ENCODE measurements around the gene CES4A.
A peak's percentile ranks its signal among the peaks of the same experiment; 100 is the strongest.
"Not testable (repeated sequence)": the region's sequence is repeated elsewhere in the genome, so short reads cannot be mapped to it uniquely, and the experiment has no call there.

CES4A gene

GRCh38 chr16:67040906-67041305, 52.5 kb downstream of the CES4A start:
- ATAC-seq = peak; percentile 28; the same call in 1 of the 3 replicates

GRCh38 chr16:67041520-67041919, 53.1 kb downstream of the CES4A start:
- not testable (repeated sequence) for ATAC-seq

More at GRCh38 chr16:67040906-67041305, 52.5 kb downstream of the CES4A start:
- TF ChIP-seq PATZ1 (CRISPR knock-in tag; IDR thresholded peaks at IDR 0.05; ENCODE audit: borderline replicate concordance) (no peak), CSDC2 (CRISPR knock-in tag; IDR thresholded peaks at IDR 0.05) (no peak), ZC3H10 (CRISPR knock-in tag; IDR thresholded peaks at IDR 0.05) (no peak), ESRRG (CRISPR knock-in tag; IDR thresholded peaks at IDR 0.05) (no peak), BACH2 (CRISPR knock-in tag; IDR thresholded peaks at IDR 0.05; ENCODE audit: borderline replicate concordance) (no peak), ARNTL (CRISPR knock-in tag; IDR thresholded peaks at IDR 0.05; ENCODE audit: borderline replicate concordance, low read depth) (no peak), SNAI2 (CRISPR knock-in tag; IDR thresholded peaks at IDR 0.05) (no peak), TSHZ2 (CRISPR knock-in tag; IDR thresholded peaks at IDR 0.05) (no peak), ZFP30 (CRISPR knock-in tag; IDR thresholded peaks at IDR 0.05) (no peak), ISL1 (CRISPR knock-in tag; IDR thresholded peaks at IDR 0.05) (no peak)

DNA sequence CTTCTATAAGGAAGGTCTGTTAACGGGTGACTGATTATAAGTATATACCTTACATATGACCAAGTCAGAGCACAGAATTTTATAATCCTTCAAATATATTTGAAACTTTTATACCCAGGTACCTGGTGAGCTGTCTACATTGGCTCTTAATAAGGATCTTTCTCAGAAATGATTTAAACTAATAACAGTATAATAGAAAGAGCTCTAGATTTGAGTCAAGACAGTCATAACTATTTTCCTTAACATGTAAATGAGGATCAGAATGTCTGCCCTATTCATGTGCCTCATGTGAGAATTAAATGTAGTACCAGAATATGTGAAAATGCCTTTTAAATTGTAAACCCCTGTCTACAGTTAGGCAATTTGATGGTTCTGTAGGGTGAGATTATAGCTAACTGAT, 55.0 kb downstream of the CES4A start:
- no peak for TF ChIP-seq SNAI2 (CRISPR knock-in tag; IDR thresholded peaks at IDR 0.05)
- no peak for TF ChIP-seq CSDC2 (CRISPR knock-in tag; IDR thresholded peaks at IDR 0.05)
- TF ChIP-seq PPARA (CRISPR knock-in tag; IDR thresholded peaks at IDR 0.05; ENCODE audit: borderline replicate concordance) = no peak
- TF ChIP-seq PATZ1 (CRISPR knock-in tag; IDR thresholded peaks at IDR 0.05; ENCODE audit: borderline replicate concordance) = no peak
- no peak for TF ChIP-seq CREB5 (CRISPR knock-in tag; IDR thresholded peaks at IDR 0.05; ENCODE audit: low read depth)
- no peak for TF ChIP-seq TSHZ2 (CRISPR knock-in tag; IDR thresholded peaks at IDR 0.05)
- TF ChIP-seq TCF4 (CRISPR knock-in tag; IDR thresholded peaks at IDR 0.05; ENCODE audit: borderline replicate concordance) = no peak
- no peak for TF ChIP-seq CSRNP3 (CRISPR knock-in tag; IDR thresholded peaks at IDR 0.05)
- TF ChIP-seq, protein P1, sequence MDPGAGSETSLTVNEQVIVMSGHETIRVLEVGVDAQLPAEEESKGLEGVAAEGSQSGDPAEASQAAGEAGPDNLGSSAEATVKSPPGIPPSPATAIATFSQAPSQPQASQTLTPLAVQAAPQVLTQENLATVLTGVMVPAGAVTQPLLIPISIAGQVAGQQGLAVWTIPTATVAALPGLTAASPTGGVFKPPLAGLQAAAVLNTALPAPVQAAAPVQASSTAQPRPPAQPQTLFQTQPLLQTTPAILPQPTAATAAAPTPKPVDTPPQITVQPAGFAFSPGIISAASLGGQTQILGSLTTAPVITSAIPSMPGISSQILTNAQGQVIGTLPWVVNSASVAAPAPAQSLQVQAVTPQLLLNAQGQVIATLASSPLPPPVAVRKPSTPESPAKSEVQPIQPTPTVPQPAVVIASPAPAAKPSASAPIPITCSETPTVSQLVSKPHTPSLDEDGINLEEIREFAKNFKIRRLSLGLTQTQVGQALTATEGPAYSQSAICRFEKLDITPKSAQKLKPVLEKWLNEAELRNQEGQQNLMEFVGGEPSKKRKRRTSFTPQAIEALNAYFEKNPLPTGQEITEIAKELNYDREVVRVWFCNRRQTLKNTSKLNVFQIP (CRISPR knock-in tag; IDR thresholded peaks at IDR 0.05; ENCODE audit: borderline replicate concordance, low read depth) = no peak
- ATAC-seq = no peak
